ENCODE data around the gene ZNF473. TPM values are rescaled to one million over a fixed set of nuclear protein-coding genes. Genes with fewer than 3 reads are reported as not detected.

Gene ZNF473
- 11.0 TPM for total RNA-seq

- no peak for FAIRE-seq
- peak; percentile 70 to 83 for DNase-seq (ENCODE audit: low spot score in 2 of 2)
These were observed at the start of gene ZNF473 for GRCh38 chr19:50025794-50026549. Gene ZNF473, plus strand, starts transcription at chr19:50026005. Its CDS starts 5,078 bp downstream, at chr19:50031083.

DNA sequence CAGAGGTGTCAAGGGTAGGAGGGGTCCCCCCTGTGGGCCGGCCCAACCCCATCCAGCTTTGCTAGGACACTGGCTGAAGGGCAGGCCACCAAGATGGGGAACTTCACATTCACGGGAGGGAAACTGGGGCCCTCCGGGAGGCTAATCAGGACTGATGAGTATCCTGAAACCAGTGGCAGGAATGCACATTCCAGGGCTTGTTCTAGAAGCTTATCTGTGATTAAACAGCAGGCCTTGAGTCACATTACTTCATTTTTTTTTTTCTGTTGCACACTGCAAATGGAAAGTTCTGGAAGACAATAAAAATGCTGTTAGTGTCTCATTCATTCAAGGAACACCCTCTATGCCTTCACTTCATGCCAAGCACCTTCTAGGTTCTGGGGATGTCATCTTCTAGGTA is 49.3 kb upstream of the ZNF473 start:
- DNase-seq (ENCODE audit: low spot score in 2 of 2) (no peak), FAIRE-seq (no peak)

- FAIRE-seq (no peak), DNase-seq (ENCODE audit: low spot score in 2 of 2) (no peak)
These were observed 48.7 kb upstream of the ZNF473 start for GRCh38 chr19:49977076-49977475.

DNA sequence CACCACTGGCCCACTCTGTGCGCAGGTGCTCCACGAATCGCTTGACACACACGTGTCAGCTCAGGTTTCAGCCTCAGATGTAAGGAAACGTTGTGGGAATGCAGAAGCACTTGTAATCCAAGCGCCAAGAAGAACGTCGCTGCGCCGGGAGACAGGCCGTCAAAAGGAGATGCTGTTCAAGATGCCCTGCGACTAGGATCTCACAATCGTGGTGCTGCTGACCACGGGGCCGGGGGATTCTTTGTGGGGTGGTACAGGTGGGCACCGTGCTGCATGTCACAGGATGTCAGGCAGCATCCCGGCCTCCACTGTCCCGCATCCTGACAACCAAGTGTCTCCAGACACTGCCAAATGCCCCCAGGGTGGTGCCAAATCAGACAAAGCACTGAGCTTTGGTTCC is 47.9 kb upstream of the ZNF473 start:
- DNase-seq (ENCODE audit: low spot score in 2 of 2) (no peak), FAIRE-seq (no peak)

- DNase-seq (ENCODE audit: low spot score in 2 of 2) (no peak), FAIRE-seq (no peak)
These were observed 47.5 kb upstream of the ZNF473 start for GRCh38 chr19:49978324-49978723.

DNA sequence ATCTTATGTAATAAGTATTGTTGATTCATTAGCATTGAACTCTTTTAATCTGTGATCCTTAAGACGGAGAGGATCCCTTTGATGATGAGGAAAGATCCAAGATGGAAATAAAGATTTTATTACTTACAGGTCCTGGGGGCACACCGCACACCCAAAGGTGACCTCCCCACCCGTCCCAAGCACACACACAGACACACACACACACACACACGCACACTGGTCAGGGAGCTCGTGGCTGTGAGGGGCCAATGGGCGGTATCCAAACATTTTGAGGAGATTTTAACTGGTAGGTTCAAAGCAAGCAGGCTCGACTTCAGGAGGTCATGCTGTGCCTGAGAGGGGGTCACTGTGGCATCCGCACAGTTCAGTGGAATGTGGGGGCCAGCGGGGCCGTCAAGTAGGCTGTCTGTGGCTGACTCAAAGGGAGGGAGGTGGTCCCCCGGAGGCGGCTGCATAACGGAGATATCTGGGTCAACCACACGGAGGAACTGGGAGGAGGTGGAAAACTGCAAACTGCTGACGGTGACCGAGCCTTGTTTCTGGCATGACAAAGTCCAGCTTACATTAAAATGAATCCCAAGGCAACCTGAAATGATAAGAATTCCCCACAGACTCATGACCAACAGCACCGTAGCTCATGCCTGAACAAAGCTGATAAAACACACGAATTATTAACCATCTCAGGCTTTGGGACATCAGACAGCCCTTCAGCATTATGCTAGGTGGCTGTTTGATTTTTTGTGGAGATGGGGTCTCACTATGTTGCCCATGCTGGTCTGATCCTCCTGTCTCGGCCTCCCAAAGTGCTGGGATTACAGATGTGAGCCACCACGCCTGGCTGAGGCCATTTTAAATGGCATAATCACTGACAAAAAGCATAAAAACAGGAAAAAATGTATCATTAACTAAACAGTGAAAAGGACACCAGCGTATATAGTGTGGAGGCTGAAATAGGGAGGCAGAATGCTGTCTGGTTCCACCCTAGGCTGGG is 43.9 kb upstream of the ZNF473 start:
- DNase-seq (ENCODE audit: low spot score in 2 of 2), result no peak
- no peak for FAIRE-seq

DNA sequence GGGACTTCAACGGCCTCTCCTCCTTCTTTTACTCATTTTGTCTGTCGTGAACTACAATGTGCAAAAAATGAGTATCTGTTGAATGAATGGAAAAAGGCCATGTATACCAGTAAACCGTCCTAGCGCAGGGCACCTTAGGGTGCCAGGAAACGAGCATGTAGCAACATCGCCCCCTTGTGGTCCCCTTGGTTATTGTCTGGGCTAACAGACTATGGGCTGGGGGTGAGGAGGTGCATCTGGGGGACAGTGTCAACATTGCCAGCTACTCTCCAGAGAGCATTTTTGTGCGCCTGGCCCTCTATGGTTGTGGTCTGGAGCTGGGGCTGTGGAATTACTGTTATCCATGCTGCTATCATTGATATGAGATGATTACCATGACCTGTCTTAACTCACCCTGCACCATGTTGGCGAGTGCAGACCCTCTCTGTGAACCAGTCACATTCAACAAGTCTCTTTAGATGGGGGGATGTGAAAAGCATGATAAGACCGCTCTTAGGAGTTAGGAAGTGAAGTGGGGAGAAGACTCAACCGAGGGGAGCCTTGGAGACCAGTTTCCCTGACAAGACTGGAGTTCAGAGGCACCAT is 42.1 kb upstream of the ZNF473 start:
- DNase-seq (ENCODE audit: low spot score in 2 of 2) (peak in 1 of 2 donors; percentile 46), FAIRE-seq (no peak)

DNA sequence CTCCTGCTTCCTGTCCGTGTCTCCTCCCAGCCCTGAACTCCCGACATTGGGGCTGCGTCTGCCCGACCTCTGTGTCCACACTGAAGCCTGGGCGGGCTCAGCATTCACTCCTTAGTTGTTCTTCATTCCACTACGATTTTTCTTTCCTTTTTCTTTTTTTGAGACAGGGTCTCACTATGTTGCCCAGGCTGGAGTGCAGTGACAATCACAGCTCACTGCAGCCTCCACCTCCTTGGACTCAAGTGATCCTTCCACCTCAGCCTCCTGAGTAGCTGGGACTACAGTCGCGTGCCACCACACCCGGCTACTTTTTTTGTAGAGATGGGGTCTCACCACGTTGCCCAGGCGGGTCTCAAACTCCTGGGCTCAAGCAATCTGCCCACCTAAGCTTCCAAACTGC is 41.3 kb upstream of the ZNF473 start:
- DNase-seq (ENCODE audit: low spot score in 2 of 2) (no peak), FAIRE-seq (no peak)

DNA sequence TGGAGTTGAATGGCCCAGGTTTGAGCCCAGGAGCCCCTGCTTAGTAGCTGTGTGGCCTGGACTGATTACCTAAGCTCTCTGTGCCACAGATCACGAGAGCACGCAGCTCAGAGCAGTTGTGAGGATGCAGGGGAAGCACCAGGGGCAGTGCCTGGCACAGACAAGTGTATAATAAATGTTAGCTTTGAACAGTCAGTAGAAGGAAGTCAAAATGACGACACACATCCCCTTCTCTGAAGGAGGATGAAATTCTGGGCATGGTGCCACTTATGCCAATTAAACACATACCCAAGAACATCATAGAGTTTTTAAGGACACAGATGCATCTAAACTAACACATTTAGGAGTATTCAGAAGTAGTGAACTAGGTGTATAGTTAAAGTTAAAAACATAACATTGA is 39.9 kb upstream of the ZNF473 start:
- no peak for DNase-seq (ENCODE audit: low spot score in 2 of 2)
- FAIRE-seq, result no peak

- DNase-seq (ENCODE audit: low spot score in 2 of 2), result no peak
These were observed 39.5 kb upstream of the ZNF473 start for GRCh38 chr19:49986354-49986753.

GRCh38 chr19:49987159-49987698 is 38.6 kb upstream of the ZNF473 start:
- no peak for FAIRE-seq
- DNase-seq (ENCODE audit: low spot score in 2 of 2), result peak; percentile 50 to 63

More at GRCh38 chr19:49986354-49986753, 39.5 kb upstream of the ZNF473 start:
- no peak for FAIRE-seq

DNA sequence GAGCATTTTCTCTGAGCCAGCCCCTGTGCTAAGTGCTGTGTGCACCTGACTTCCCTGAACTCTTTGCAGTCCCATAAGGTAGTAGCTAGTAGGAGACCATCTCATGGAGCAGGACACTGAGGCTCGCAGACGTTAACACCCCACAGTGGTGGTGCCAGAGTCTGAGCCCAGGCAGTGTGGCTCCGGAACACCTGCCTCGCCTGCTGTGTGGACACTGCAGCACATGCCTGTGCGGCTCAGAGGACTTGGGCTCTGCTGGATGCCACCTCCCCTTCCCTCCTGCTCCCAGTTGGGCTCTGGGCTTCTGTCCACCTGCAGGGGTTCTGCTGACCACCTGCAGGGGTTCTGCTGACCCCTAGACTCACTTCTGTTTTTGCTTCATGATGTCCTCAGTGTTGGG is 37.8 kb upstream of the ZNF473 start:
- DNase-seq (ENCODE audit: low spot score in 2 of 2) (no peak), FAIRE-seq (no peak)

DNA sequence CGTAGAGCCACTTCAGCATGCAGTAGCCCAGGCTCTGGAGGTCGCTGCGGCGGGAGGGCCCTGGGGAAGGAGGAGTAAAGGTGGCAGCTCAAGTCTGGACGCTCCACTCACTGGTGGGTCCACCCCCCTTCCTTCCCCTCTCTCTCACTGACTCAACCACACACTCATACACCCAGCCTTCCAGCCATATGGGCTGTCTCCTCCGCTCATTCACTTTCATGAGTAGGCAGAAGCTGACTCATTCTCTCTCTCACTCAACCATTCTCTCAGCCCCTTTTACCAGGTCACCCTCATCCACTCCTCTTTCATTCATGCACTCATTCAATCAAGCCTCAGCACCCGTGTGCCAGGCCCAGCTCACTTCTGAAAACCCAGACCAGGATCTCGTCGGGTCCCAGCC is 37.4 kb upstream of the ZNF473 start:
- no peak for FAIRE-seq
- peak in 1 of 2 donors; percentile 37 for DNase-seq (ENCODE audit: low spot score in 2 of 2)

DNA sequence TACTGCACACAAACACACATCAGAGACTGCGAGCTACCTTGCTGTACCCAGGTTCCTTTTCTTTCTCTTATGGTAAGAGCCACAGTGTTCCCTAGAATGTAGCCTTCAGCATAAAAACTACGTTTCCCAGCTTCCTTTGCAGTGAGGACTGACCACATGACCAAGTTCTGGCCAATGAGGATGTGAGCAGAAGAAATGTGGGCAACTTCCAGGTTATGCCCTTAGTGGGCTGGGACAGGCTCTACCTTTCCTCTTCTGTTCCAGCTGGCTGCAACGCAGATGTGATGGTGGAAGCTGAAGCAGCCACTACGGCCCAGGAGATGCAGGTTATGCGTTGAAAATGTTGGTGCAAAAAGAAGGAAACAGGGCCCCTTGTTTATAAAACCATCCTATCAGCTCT is 28.1 kb upstream of the ZNF473 start:
- DNase-seq (ENCODE audit: low spot score in 2 of 2) (no peak), FAIRE-seq (no peak)

GRCh38 chr19:49999371-50000010 is 26.3 kb upstream of the ZNF473 start:
- no peak for FAIRE-seq

DNA sequence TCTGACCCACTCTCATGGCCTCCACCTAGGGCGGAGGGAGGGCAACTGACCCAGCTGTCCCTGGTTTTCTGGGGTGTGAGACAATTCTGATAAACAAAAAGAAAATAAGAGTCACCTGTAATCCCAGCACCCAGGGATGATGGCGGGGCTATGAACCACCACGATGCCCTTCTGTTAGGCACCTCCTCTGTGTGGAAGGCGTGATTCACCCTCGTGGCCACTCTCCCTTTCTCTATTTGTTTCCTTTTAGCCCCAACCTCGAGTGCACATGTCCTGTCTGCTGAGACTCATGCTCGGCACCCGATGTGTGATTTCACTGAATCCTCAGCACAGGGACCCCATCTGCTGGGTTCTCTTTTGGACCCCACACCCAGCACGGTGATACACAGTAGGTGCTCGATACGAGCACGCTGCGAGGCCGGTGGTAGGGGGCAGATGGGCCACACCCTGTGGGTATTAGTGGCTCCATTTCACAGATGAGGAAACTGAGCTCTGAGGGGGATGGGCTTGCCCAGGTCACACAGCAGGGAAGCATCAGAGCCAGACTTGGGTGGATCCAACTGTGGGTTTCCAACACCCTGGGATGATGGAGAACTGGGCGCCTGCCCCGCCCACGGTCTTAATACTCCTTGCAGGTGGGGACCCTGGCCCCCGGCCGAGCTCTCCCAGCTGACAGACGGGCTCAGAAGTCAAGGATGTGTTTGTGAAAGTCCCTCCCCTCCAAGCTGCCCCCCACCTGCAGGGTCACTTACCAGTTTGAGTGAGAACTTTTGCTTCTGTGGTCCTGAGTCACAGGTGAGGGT is 25.6 kb upstream of the ZNF473 start:
- FAIRE-seq, result no peak
- no peak for DNase-seq (ENCODE audit: low spot score in 2 of 2)

More at GRCh38 chr19:49999371-50000010, 26.3 kb upstream of the ZNF473 start:
- no peak for DNase-seq (ENCODE audit: low spot score in 2 of 2)

- no peak for DNase-seq (ENCODE audit: low spot score in 2 of 2)
- no peak for FAIRE-seq
These were observed 24.8 kb upstream of the ZNF473 start for GRCh38 chr19:50000841-50001557.

GRCh38 chr19:50001775-50002174 is 24.0 kb upstream of the ZNF473 start:
- no peak for DNase-seq (ENCODE audit: low spot score in 2 of 2)
- no peak for FAIRE-seq
